K562 (cell line): Measurements from ENCODE around the gene FBXO11. TPM values are rescaled to one million over a fixed set of nuclear protein-coding genes. Genes with fewer than 3 reads are reported as not detected.

Experiments used
- ATAC-seq: fragments of 200-7000 bp; cut with Tn5 transposase; 3 replicates; pipeline ENCODE4 v1.9.1; 2020; ENCODE audit warnings: moderate library complexity
- BruUV-seq: library from RNA; stranded (reverse); fragments of 400-500 nt; replicated peaks from 2 replicates; lab custom pipeline; 2021; lab: Mats Ljungman, UMichigan
- CTCF ChIA-PET: fragments of 300-600 bp; formaldehyde crosslinking; extraction: SDS; loops from one replicate; lab custom pipeline; 2021; ENCODE audit warnings: low intra/inter-chr PET ratio; lab: Yijun Ruan, JAX
- POLR2A ChIA-PET: fragments of 300-600, 350-650 bp; sonication (Branson Sonifier 250); formaldehyde crosslinking; extraction: SDS; loops from one replicate; lab custom pipeline; 2021; ENCODE audit warnings: antibody characterized with exemption, inconsistent platforms; lab: Yijun Ruan, JAX
- DNase-seq, 4 experiments: peaks; one replicate each; pipeline versions ENCODE4 v3.0.0 to v3.0.0-alpha.2; 2011 to 2018; ENCODE audit warnings: low spot score in 3 of 4, mixed read lengths in 3 of 4; ENCODE audit errors: extremely low read depth in 1 of 4
- FAIRE-seq: peaks from 2 replicates; lab custom pipeline; 2011; peaks lifted over from hg19 to GRCh38; lab: Jason Lieb, UNC
- H2AFZ ChIP-seq: 2 replicates; pipeline ENCODE4 v1.6.0; 2011; ENCODE audit warnings: low read depth, low read length, control low read depth, inconsistent platforms
- H3K27ac ChIP-seq: fragments of 200-600 bp; 3 replicates; pipeline ENCODE4 v1.8.0; 2011; ENCODE audit warnings: low read depth, mild to moderate bottlenecking, control low read depth, inconsistent platforms, low read length, moderate library complexity, mixed read lengths; ENCODE audit errors: extremely low read depth
- H3K27me3 ChIP-seq, 2 experiments: fragments of 300-600 bp in 1 of 2; 2 replicates in 1 of 2; 3 replicates in 1 of 2; pipeline versions ENCODE4 v1.6.0 to v1.8.0; 2011; ENCODE audit warnings: inconsistent platforms in 2 of 2, low read length in 2 of 2, mild to moderate bottlenecking in 1 of 2, mixed read lengths in 1 of 2, moderate library complexity in 1 of 2; ENCODE audit not compliant: control insufficient read depth in 2 of 2, insufficient read depth in 2 of 2
- H3K36me3 ChIP-seq: fragments of 300-600 bp; 3 replicates; pipeline ENCODE4 v1.8.0; 2011; ENCODE audit warnings: mild to moderate bottlenecking, low read length, inconsistent platforms; ENCODE audit not compliant: control insufficient read depth, insufficient read depth
- H3K4me1 ChIP-seq, 2 experiments: fragments of 200-600 bp in 1 of 2; replicated peaks in 1 of 2; 2 replicates in 1 of 2; 3 replicates in 1 of 2; pipeline versions ENCODE4 v1.5.1 to v1.8.0; 2011; ENCODE audit warnings: inconsistent platforms in 2 of 2, low read length in 2 of 2, mild to moderate bottlenecking in 1 of 2, mixed read lengths in 1 of 2, moderate library complexity in 1 of 2; ENCODE audit not compliant: control insufficient read depth in 2 of 2, insufficient read depth in 2 of 2
- H3K4me2 ChIP-seq: 2 replicates; pipeline ENCODE4 v1.6.1; 2011; ENCODE audit warnings: low read length, control low read depth, inconsistent platforms, mixed read lengths; ENCODE audit not compliant: insufficient read depth
- H3K4me3 ChIP-seq: fragments of 200-600 bp; sonication (generic), shearing (Covaris generic); 2 replicates; pipeline ENCODE4 v1.5.1; 2016; ENCODE audit warnings: control low read depth, inconsistent platforms
- H3K79me2 ChIP-seq: fragments of 200-600 bp; 3 replicates; pipeline ENCODE4 v1.8.0; 2011; ENCODE audit warnings: low read length, inconsistent platforms; ENCODE audit not compliant: control insufficient read depth, insufficient read depth
- H3K9ac ChIP-seq, 2 experiments: 2 replicates each; pipeline versions ENCODE4 v1.6.0 to v1.6.1; 2011; ENCODE audit warnings: low read depth in 2 of 2, low read length in 2 of 2, control low read depth in 1 of 2, inconsistent platforms in 1 of 2, mild to moderate bottlenecking in 1 of 2, mixed read lengths in 1 of 2; ENCODE audit not compliant: insufficient read depth in 1 of 2
- H3K9me1 ChIP-seq: one replicate; pipeline ENCODE4 v1.6.0; 2011; ENCODE audit warnings: inconsistent platforms, mild to moderate bottlenecking, low read length, moderate library complexity; ENCODE audit not compliant: control insufficient read depth, insufficient read depth
- H3K9me3 ChIP-seq: replicated peaks from 2 replicates; pipeline ENCODE4 v1.5.1; 2011; ENCODE audit warnings: low read depth, low read length, inconsistent platforms; ENCODE audit not compliant: control insufficient read depth, insufficient read depth
- H4K20me1 ChIP-seq: replicated peaks from 2 replicates; pipeline ENCODE4 v1.6.1; 2011; ENCODE audit warnings: low read length, inconsistent platforms, mixed read lengths; ENCODE audit not compliant: control insufficient read depth, insufficient read depth
- BCOR ChIP-seq: fragments of 450-650 bp; IDR thresholded peaks from 2 replicates; pipeline ENCODE4 v1.6.1; 2016
- MITF ChIP-seq: IDR thresholded peaks from 2 replicates; pipeline ENCODE4 v1.6.1; 2014; ENCODE audit warnings: antibody characterized with exemption
- PPARD ChIP-seq: fragments of 250-450 bp; sonication (Bioruptor Pico); IDR thresholded peaks from 2 replicates; pipeline ENCODE4 v1.8.0; 2022; ENCODE audit warnings: inconsistent platforms, mild to moderate bottlenecking, moderate library complexity
- ZNF146 ChIP-seq: IDR thresholded peaks from one replicate; pipeline ENCODE4 v1.6.1; 2018; ENCODE audit warnings: missing compliant biosample characterization; ENCODE audit not compliant: unreplicated experiment
- WGBS: fragments of 100-300 bp; shearing (Covaris generic); methylation state at CpG from one replicate; pipeline ENCODE4 v1.1.6; 2016; ENCODE audit warnings: low coverage, mixed read lengths; ENCODE audit not compliant: insufficient coverage; ENCODE audit errors: missing lambda C conversion rate; 5-methylcytosine and 5-hydroxymethylcytosine counted together
- in situ Hi-C: fragments of 300-500 bp; cut with MboI; formaldehyde crosslinking; loops from 4 replicates; pipeline ENCODE4 v1.15.0; 2018; ENCODE audit warnings: inconsistent platforms, mixed read lengths
- intact Hi-C: fragments of 100-400 bp; cut with micrococcal nuclease; formaldehyde crosslinking; loops from 2 replicates; pipeline ENCODE4 v1.14.2; 2022
- polyA plus RNA-seq, 8 experiments: library from polyadenylated mRNA; depleted of rRNA in 4 of 8; stranded (reverse) in 5 of 8; unstranded in 3 of 8; fragments of >200 nt; fragmentation: Nextera tagmentation in 2 of 8; fragmentation: Illumina TruSeq in 1 of 8; extraction: Ambion mirVana in 2 of 8; extraction: Trizol in 1 of 8; gene quantifications; 2 replicates each; pipeline versions ENCODE4 v1.2.1 to v1.2.3, GENCODE V29; 2011 to 2014; ENCODE audit warnings: inconsistent platforms in 1 of 8, missing spikeins in 1 of 8
- total RNA-seq, 7 experiments: library from RNA; depleted of rRNA in 6 of 7; stranded (reverse); fragments of >200 nt in 6 of 7; fragmentation: Illumina TruSeq in 2 of 7; extraction: Trizol in 2 of 7; gene quantifications; 2 replicates each; pipeline versions ENCODE4 v1.2.1 to v1.2.3, GENCODE V29; 2011 to 2021; ENCODE audit warnings: low replicate concordance in 1 of 7
- TF ChIP-seq, protein P1 (sequence below), 2 experiments: fragments of 450-650 bp in 1 of 2; IDR thresholded peaks; 2 replicates each; pipeline ENCODE4 v1.6.1; 2011 to 2017; ENCODE audit warnings: low read depth in 2 of 2, antibody characterized with exemption in 1 of 2, borderline replicate concordance in 1 of 2, low read length in 1 of 2, mild to moderate bottlenecking in 1 of 2, mixed read lengths in 1 of 2; ENCODE audit not compliant: control insufficient read depth in 1 of 2

FBXO11 gene
- total and polyA plus RNA-seq, 9 of the 15 experiments (the other 6 are each of a cell fraction or from before 2014, with no cell fraction given): 8.8 to 44.5 (median 24.1) TPM

DNA sequence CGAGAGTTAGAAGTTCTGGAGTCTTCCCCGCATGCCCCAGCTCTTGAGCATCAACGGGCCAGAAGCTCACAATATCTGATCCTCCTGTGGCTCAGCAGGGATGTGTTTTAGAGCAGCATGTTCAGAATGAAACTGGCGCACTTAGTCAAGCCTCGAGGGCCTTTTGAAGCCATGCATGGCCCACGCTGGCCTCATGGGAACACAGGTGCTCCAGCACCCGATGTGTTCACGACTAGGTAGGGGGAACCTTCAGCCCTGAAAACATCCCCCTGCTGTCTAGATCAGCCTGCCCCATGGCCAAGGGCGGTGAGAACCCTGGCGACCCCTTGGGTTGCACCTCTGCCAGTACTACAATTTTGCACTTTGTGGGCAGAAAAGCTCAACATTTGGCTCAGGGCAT, 90.5 kb downstream of the FBXO11 start (continued):
- TF ChIP-seq, protein P1, sequence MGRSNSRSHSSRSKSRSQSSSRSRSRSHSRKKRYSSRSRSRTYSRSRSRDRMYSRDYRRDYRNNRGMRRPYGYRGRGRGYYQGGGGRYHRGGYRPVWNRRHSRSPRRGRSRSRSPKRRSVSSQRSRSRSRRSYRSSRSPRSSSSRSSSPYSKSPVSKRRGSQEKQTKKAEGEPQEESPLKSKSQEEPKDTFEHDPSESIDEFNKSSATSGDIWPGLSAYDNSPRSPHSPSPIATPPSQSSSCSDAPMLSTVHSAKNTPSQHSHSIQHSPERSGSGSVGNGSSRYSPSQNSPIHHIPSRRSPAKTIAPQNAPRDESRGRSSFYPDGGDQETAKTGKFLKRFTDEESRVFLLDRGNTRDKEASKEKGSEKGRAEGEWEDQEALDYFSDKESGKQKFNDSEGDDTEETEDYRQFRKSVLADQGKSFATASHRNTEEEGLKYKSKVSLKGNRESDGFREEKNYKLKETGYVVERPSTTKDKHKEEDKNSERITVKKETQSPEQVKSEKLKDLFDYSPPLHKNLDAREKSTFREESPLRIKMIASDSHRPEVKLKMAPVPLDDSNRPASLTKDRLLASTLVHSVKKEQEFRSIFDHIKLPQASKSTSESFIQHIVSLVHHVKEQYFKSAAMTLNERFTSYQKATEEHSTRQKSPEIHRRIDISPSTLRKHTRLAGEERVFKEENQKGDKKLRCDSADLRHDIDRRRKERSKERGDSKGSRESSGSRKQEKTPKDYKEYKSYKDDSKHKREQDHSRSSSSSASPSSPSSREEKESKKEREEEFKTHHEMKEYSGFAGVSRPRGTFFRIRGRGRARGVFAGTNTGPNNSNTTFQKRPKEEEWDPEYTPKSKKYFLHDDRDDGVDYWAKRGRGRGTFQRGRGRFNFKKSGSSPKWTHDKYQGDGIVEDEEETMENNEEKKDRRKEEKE (IDR thresholded peaks at IDR 0.05; ENCODE audit: borderline replicate concordance in 1 of 2, control insufficient read depth in 1 of 2, low read depth in 2 of 2, low read length in 1 of 2): no peak
- TF ChIP-seq BCOR (no peak), PPARD (CRISPR knock-in tag) (no peak), MITF (no peak)

GRCh38 chr2:47811668-47812067, 94.6 kb downstream of the FBXO11 start:
- peaks cover 93% of the 10 kb centered on the region for H3K36me3 ChIP-seq
- CTCF ChIA-PET: no interaction called here
- H3K79me2 ChIP-seq: no peaks in the 10 kb centered on the region
- in situ Hi-C loops (no loop called here), intact Hi-C loops (no loop called here)
- WGBS: 86% methylated on average over 1 of the region's 1 CpG
- no peak for TF ChIP-seq ZNF146
- H4K20me1 ChIP-seq: no peaks in the 10 kb centered on the region
- no peak overlapping the region for H3K4me2 ChIP-seq
- no peak overlapping the region for H2AFZ ChIP-seq
- no peaks in the 10 kb centered on the region for H3K9me3 ChIP-seq
- ATAC-seq (no peak), DNase-seq (no peak), FAIRE-seq (no peak)
- no peak overlapping the region for H3K27ac ChIP-seq
- no peaks in the 10 kb centered on the region for H3K9me1 ChIP-seq
- H3K4me1 ChIP-seq: no peaks in the 10 kb centered on the region
- no peak overlapping the region for H3K9ac ChIP-seq
- no TSS peak for BruUV-seq
- no peak overlapping the region for H3K4me3 ChIP-seq
- no peaks in the 10 kb centered on the region for H3K27me3 ChIP-seq
- POLR2A ChIA-PET: interaction anchor here (2.2 kb wide), 1 partner anchor 11 kb away, joined by 5 read pairs; no protein-coding TSS in a partner anchor
